ENCODE data around the gene SNTG2. TPM values are rescaled to one million over a fixed set of nuclear protein-coding genes. Genes with fewer than 3 reads are reported as not detected.

SNTG2 gene
- total and polyA plus RNA-seq, 2 donors (not counting 3 experiments of a cell fraction or from before 2014, with no cell fraction given): not detected

GRCh38 chr2:1363367-1363766 lies 412.7 kb downstream of the SNTG2 start:
- CTCF ChIA-PET: no interaction called here
- no peaks in the 10 kb centered on the region for H3K36me3 ChIP-seq (ENCODE audit: control insufficient read depth in 2 of 2, extremely low read depth in 1 of 2, insufficient read depth in 2 of 2, low read length in 2 of 2)
- intact Hi-C loops (cut with micrococcal nuclease): no loop called here
- H2AFZ ChIP-seq (ENCODE audit: low read depth, low read length): no peak overlapping the region
- dilution Hi-C loops (cut with MboI; ENCODE audit: extremely low pct_ligation_motif_present, low sequenced_read_pairs): no loop called here
- H3K27me3 ChIP-seq (ENCODE audit: control insufficient read depth in 2 of 2, insufficient read depth in 2 of 2, low read length in 2 of 2): no peaks in the 10 kb centered on the region
- no peaks in the 10 kb centered on the region for H3K79me2 ChIP-seq (ENCODE audit: control insufficient read depth, insufficient read depth, low read length)
- no peak for FAIRE-seq
- peaks cover 4% of the 10 kb centered on the region for H3K9me3 ChIP-seq (replicated peaks; ENCODE audit: control insufficient read depth, insufficient read depth, low read length)
- no peak overlapping the region for H3K4me3 ChIP-seq (replicated peaks in 1 of 3; ENCODE audit: insufficient read depth in 1 of 3, low read depth in 1 of 3, low read length in 3 of 3)
- BruUV-seq (replicated peaks): no TSS peak
- no peaks in the 10 kb centered on the region for H3K9me1 ChIP-seq (replicated peaks; ENCODE audit: control insufficient read depth, extremely low read depth, insufficient read depth, low read length)
- no peak for TF ChIP-seq EZH2 (IDR thresholded peaks at IDR 0.05; ENCODE audit: borderline replicate concordance, low read depth, low read length, severe bottlenecking)
- no peak for TF ChIP-seq MYC (IDR thresholded peaks at IDR 0.05; ENCODE audit: low read depth, low read length)
- TF ChIP-seq MAX (IDR thresholded peaks at IDR 0.05; ENCODE audit: insufficient read depth, insufficient read length): no peak
- TF ChIP-seq FOS (IDR thresholded peaks at IDR 0.05; ENCODE audit: borderline replicate concordance, insufficient read depth, low read length): no peak
- TF ChIP-seq GATA2 (IDR thresholded peaks at IDR 0.05; ENCODE audit: insufficient read depth, insufficient read length, low read depth, low read length): no peak
- no peak for TF ChIP-seq CTCF (IDR thresholded peaks at IDR 0.05; ENCODE audit: extremely low read depth in 1 of 2, insufficient read depth in 1 of 2, low read depth in 1 of 2, low read length in 2 of 2)
- TF ChIP-seq POLR2AphosphoS5 (IDR thresholded peaks at IDR 0.05; ENCODE audit: insufficient read depth, low read depth, low read length): no peak
- no peak for TF ChIP-seq JUN (IDR thresholded peaks at IDR 0.05; ENCODE audit: borderline replicate concordance, insufficient read depth, insufficient read length, low read depth)
- TF ChIP-seq POLR2A (IDR thresholded peaks at IDR 0.05; ENCODE audit: low read depth, low read length): no peak
- H3K9ac ChIP-seq (replicated peaks; ENCODE audit: extremely low read depth, insufficient read depth, low read length): no peak overlapping the region
- no peak for DNase-seq (ENCODE audit: low read depth, low spot score)
- no peaks in the 10 kb centered on the region for H4K20me1 ChIP-seq (replicated peaks; ENCODE audit: control insufficient read depth, extremely low read depth, insufficient read depth, low read length)
- H3K4me2 ChIP-seq (ENCODE audit: insufficient read depth, low read length): no peak overlapping the region
- no peak overlapping the region for H3K27ac ChIP-seq (ENCODE audit: insufficient read depth, low read depth, low read length)
- no peaks in the 10 kb centered on the region for H3K4me1 ChIP-seq (ENCODE audit: control insufficient read depth, extremely low read depth, insufficient read depth, low read length)
- POLR2A ChIA-PET: no interaction called here
